Endometrium (tissue), 2 donors: ENCODE results near the gene ROCK2.
"Not testable (repeated sequence)": the region's sequence is repeated elsewhere in the genome, so short reads cannot be mapped to it uniquely, and the experiment has no call there.

Source experiments
- FAIRE-seq: peaks from 2 replicates; lab custom pipeline; 2012; peaks lifted over from hg19 to GRCh38; lab: Jason Lieb, UNC
- donor health status: control.
- donor health status: control.

The ROCK2 gene

DNA sequence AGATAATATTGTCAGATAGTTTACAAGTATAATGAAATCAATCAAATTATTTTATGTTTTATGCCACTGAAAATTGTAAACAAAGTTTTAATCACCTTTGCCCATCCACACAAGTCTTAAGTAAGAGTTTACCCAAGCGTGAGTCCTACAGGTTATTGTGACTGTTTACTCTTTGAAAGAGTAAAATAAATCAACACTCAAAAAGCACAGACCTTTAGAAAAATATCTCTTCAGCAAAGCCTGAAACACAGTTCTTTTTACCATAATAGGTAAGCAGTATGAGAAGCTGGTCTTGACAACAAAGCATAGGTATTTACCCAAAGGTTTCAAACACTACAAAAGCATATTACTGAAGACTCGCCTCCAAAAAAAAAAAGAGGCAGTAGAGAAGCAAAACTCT is 3.7 kb downstream of the ROCK2 start:
- FAIRE-seq, result no peak

DNA sequence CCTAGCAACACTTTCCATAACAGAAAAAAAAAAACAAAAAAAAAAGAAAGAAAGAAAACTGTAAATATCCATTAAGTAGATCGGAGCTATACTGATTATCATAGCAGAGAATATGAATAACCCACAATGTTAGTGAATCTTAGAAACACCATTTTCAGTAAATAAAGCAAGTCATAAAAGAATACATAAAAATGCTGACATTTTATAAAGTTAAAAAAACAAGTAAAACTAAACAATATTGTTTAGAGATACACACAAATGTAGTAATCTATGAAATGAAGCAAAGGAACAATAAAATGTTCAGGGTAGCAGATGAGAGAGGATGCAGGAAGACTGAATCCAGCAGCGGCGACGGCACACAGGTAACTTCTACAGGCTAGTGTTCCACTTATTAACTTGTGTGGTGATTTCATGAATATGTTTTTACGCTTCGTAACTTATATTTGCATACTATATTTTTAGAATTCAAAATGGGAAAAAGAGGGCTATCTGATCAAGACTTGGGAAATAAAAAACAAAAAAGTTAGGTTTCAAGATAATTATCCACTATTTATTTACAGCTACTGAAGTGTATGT is 4.8 kb downstream of the ROCK2 start:
- FAIRE-seq, result peak; percentile 33

DNA sequence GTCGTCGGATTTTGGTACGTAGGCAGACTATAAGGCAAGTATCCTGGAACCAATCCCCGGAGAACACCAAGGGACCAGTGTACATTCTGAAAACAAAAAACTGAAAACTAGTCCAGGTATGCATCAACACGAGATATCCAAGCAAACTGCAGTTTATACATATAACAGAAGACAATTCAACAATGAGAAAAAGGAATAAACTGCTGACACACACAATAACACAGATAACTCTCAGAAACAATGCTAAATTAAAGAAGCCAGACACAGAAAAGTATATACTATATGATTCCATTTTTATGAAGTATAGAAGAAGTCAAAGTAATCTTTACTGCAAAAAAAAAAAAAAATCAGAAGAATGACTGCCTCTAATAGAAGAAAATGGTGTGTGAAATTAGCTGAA is 5.9 kb downstream of the ROCK2 start:
- FAIRE-seq, result no peak

DNA sequence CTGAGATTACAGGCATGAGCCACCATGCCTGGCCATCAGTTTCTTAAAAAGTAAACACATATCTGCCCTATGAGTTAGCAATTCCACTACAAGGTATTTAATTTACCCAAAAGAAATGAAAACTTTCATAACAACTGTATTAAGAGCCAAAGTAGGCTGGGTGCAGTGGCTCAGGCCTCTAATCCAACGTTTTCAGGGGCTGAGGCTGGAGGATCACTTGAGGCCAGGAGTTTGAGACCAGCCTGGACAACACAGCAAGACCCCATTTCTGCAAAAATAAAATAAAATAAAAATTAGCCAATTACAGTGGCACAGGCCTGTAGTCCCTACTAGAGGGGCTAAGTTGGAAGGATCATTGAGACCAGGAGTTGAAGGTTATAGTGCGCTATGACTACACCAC is 6.5 kb downstream of the ROCK2 start:
- no peak for FAIRE-seq

DNA sequence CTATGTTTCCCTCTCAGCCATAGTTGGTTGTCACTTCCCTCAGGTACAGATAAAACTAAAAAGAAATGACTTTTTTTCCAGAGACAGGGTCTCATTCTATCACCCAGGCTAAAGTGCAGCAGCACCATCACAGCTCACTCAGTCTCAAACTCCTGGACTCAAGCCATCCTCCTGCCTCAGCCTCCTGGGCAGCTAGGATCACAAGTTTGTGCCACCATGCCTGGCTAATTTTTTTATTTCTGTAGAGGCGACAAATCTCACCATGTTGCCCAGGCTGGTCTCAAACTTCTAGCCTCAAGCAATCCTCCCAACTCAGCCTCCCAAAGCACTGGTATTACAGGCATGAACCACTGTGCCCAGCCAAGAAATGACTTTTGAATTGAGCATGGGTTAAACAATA is 8.2 kb downstream of the ROCK2 start:
- no peak for FAIRE-seq

DNA sequence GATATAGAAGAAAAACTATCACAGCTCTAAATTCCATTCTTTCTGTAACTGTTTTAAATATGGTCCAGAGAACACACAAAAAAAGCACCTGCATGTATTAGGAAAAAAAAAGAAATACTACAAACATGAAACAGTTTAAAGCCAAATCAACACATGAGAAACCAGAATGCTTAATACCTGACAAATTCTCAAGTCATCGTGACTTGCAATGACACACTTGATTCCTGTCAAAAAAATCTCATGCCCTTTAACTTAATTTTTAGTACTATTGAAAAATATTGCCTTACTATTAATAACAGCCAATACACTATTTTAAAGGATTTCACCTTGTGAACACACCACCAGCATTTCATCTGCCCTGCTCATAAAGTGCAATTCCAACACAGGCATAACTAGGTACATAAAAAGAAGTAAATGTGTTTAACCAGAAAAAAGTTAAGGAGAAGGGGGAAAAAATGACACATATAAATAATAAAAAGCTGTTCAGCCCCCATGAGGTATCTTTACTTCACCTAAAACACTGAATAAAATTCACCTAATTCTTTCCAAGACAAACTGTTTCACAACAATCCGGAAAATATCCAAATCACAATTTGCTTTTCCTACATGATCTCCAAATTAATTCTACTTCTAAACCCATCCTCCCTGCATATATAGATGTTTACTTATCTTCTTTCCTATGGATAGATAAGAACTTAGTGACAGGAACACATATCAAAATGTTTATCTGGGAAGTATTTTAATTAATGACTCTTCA is 10.8 kb downstream of the ROCK2 start:
- no peak for FAIRE-seq

DNA sequence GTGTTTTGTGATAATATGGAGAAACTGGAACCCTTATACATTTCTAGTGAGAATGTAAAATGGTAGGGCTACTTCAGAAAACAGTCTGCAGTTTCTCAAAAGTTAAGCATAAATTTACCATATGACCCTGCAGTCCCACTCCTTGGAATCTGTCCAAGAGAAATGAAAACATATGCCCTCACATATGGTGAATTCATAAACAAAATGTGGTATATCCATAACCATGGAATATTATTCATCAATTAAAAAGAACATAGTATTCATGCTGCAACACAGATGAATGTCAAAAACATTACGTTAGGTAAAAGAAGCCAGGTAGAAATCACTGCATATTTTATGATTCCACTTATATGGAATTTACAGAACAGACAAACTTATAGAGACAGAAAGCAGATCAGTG is 11.8 kb downstream of the ROCK2 start:
- no peak for FAIRE-seq

DNA sequence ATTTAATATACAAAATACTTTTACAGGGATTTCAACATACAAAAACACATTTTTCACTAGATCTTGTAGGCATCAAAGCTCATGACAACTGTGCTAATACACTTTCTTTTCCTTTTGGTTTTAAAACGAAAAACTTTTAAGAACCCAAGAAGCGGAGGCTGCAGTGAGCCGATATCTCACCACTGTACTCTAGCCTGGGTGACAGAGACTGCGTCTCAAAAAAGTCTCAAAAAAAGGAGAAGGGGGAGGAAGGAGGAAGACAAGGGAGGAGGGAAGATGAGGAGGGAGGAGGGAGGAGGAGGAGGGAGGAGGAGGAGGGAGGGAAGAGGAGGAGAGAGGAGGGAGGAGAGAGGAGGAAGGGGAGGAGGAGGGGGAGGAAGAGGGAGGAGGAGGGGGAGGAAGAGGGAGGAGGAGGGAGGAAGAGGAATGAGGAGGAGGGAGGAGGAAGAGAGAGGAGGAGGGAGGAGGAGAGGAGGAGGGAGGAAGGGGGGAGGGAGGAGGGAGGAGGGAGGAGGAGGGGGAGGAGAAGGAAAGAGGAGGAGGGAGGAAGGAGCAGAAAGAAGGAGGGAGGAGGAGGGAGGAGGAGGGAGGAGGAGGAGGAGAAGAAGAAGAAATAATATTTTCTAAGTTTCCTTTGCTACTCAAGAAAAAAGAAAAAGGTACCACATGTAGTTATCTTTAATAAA is 13.8 kb downstream of the ROCK2 start:
- no peak for FAIRE-seq

DNA sequence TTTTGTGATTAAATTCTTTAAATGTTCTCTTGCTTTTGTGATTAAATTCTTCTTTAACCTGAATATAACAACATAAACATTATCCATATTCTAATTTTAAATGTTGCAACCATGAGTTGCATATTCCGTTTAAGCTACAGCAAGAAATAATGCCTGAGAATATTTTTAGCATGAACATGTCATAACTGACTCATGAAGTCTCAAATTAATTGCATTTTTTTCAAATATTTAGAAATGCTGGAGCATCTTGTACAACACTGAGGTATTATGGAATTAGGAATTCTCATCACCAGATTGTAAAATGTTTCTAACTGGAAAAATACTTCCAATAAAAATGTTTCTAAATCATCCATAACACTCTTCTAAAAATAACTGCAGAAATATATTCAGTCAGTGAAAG is 14.7 kb downstream of the ROCK2 start:
- peak; percentile 62 for FAIRE-seq

DNA sequence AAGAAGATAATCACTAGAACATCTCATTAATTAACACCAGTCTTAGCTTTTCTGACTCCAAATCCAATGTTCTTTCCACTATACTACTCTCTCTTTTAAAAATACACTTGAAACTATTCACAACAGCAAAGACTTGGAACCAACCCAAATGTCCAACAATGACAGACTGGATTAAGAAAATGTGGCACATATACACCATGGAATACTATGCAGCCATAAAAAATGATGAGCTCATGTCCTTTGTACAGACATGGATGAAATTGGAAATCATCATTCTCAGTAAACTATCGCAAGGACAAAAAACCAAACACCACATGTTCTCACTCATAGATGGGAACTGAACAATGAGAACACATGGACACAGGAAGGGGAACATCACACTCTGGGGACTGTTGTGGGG is 15.9 kb downstream of the ROCK2 start:
- not testable (repeated sequence) for FAIRE-seq

DNA sequence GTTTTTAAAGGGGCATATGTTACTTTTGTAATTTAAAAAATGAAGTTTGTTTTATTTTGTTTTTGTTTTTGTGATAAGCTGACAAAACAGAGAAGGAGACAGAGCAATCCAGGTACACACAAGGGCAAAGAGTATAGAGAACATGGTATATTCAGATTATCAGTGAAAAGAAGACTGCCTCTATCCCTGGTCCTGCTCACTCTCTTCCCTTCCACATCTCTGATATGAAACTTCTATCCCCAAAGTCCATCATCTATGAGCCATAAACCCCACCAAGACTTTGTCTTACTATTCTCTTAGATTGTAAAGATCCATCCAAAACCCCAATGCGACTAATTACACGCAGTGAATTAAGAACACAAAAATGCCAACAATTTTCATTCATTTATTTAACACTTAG is 16.6 kb downstream of the ROCK2 start:
- FAIRE-seq, result no peak

DNA sequence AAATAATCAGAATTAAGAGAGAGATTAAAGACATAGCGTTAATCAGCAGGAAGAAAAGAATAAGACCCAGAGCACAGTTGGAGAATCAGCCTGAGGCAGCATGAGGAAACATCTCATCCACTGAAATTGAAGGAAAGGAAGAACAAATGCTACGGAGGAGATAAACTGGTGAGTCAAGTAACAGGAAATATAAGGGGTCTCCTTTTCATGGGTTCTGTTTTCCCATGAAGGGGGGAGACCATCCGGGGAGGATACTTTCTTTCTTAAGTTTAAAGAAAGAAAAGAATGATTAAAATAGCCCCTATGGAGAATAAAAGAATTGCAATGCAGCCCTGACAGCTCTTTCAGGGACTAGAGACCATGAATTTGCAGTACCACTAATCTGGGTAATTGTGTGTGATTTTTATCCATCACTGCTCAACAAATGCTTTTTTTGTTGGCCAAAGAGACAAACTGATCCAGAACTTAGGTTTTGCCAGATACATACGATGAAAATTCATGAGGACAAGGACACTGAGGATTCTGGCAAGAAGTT is 17.7 kb downstream of the ROCK2 start:
- no peak for FAIRE-seq

DNA sequence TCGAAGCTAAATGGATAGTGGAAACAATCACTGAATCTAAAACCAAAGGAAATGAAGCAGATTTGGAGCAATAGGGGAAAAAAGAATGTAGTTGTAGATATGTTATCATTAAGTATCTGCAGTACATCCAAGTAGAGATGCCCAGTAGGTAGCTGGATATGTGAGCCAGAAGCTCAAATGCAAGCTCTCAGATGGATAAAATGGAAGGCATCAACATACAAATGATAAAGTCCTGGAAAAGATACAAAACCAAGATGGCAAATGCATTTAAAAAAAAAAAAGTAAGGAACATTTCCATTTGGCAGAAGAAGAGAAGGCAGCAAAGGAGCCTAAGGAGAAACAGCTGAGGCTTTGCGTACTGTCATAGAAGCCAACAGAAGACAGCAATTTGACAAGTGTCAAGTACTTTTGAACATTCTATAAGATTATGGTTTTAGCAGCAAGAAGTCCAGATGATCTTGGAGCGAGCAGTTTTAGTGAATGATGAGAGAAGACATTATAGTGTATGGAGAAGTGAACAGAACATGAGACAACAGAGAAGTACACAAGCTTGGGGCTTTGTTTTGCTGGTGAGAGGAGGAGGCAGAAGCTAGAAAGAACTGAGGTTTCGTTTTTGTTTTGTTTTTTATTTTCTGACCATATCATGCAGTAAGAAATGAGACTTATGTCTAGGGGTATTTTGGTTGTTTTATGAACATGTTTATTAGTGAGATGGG is 18.3 kb downstream of the ROCK2 start:
- no peak for FAIRE-seq

DNA sequence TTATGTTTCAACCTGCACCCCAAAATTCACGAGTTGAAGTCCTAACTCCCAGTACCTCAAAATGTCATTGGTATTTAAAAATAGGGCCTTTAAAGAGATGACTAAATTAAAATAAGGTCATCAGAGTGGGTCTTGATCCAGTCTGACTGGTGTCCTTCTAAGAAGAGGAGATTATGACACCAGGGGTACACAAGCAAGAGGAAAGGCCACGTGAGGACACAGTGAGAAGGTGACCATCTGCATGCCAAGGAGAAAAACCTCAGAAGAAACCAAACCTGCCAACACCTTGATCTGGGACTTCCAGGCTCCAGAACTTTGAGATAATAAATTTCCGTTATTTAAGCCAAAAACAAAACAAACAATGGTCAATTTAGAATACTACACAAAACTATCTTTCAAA is 22.6 kb downstream of the ROCK2 start:
- no peak for FAIRE-seq

DNA sequence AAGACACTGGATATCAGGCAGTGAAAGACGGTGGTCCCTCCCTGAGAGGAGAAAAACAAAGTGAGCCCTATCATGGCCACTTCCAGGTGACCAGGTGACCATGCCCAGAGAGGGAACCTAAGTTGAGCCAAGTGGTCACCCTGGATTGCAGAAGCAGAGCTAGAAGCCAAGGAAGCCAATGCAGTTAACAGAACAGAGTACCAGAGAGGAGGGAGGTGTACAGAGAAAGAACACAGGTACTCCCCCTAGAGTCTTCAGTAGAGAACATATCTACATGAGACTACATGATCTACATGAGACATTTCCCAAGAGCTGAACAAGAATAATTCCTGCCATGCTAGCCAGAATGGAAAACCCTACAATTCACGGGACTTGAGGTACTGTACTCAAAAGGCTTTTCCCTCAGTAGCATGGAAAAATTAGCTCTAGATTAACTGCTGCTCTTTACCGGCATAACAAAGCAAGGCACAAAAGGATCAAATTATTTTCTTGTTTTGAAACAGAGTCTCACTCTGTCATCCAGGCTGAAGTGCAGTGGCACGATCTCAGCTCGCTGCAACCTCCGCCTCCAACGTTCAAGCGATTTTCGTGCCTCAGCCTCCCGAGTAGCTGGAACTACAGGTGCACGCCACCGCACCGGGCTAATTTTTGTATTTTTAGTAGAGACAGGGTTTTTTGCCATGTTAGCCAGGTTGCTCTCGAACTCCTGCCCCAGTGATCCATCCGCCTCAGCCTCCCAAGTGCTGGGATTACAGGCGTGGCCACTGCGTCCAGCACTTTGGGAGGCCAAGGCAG is 23.5 kb downstream of the ROCK2 start:
- no peak for FAIRE-seq

DNA sequence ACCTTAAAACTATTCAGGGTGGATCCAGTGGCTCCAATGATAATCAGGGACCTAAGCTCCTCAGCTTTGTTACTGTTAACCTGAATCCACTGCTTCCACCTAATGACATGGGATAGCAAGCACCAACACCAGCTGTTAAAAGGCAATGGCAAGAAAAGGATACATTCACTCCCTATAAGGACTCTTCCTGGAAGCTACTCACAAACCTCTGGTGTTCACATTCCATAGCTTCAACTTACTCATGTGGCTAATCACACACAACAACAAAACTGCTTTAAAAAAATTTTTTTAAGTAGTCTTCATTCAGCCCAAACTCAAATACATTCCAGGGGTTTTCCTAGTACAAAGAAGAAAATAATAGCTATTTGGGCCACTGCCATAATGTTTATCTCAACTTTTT is 24.5 kb downstream of the ROCK2 start:
- FAIRE-seq, result no peak

DNA sequence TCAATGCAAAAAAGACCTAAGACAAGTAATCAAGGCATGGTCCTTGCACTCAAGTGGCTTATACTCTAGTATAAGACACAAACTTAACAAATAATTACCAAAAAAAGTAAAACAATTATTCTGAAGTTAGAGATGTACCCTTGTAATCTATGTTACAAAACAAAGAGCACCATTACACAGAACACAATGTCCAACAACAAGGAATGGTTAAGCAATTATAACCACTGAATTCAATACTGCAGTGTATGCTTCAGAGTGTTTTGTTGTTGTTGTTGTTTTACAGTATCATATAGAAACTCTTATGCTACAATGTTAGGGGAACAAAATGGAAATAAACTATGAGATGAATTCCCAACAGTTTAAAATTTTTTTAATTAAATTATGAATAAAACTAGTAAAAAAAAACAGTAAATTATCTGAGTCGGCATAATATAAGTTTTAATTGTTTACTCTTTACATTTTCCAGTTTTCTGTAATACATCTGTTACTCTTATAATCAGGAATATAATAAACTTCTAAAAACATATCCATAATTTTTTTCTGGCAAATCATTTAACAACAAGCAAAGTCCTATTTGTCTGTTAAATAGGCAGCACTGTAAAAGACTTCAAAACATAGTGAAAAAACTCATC is 29.2 kb downstream of the ROCK2 start:
- peak; percentile 26 for FAIRE-seq

DNA sequence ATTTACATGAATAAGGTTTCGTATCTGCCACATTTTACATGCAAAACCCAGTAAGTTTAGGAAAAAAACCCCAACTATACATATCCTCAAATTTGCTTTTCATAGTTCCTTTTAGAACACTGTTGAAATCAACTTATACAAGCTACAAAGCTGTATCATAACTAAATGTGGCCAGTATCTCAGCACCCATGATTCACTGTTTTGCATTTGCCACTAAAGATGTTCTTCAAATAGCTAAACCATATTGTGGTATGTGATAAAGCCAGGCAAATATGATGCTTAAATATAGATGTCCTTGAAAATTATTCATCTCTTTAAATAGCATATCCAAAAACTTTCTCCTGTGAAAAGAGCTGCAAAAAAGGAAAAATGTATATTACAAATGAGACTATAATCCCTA is 29.9 kb downstream of the ROCK2 start:
- FAIRE-seq, result no peak

DNA sequence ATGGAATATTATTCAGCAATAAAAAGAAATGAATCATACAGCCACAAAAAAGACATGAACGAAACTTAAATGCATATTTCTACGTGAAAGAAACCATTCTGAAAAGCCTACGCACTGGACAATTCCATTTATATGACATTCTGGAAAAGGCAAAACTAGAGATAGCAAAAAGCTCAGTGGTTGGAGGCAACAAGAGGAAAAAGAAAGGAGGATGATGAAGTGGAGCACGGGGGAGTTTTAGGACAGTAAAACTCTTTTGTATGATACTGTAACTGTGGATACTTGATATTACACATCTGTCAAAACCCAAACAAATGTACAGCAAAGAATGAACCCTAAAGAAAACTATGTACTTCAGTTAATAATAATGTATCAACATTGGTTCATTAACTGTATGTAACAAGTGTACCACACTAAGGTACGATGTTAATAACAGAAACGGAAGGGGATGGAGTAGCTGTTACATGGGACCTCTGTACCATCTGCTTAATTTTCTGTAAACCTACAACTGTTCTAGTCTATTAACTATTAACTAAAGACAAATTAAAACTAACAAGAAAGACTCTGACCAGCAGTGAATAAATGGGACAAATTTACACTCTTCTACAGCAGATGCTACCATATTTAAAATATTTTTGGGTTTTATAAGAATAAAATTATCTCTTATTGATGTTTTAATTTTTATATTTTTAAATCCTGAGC is 31.5 kb downstream of the ROCK2 start:
- no peak for FAIRE-seq

DNA sequence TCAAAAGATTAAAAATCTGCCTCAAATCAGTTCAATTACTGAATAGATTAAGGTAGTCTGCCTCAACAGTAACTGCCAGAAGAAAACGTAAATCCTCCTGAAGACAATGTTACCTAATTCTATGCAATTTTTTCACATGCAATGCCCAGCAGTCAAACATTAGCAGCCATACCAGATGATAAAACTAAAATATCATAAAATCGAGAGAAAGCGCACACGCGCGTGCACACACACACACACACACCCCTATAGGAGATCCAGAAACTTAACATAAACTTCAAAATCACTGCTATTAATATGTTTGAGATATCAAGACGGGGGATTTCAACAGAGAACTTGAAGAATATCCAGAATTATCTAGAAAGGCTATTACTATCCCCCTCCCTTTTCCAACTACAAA is 32.9 kb downstream of the ROCK2 start:
- no peak for FAIRE-seq

DNA sequence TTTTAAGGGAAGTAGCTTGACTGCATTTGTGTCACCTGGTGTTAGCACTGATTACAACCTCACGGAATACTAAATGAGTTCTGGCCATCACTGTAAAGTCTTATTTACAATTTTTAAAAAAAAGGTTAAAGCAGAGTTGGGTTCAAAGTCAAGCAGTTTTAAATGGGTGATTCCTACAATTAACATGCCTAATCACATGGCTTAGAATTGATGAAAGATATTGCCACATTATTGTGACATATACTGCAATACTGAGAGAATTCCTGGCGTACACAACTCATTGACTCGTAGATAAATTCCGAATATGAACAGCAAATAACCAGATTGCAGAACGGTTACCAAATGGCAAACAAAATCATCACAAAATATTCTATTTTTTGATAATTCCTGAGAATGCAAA is 34.2 kb downstream of the ROCK2 start:
- no peak for FAIRE-seq
